NB4 (cell line): Measurements from ENCODE around the gene C9orf43.
"Not testable (repeated sequence)": the region's sequence is repeated elsewhere in the genome, so short reads cannot be mapped to it uniquely, and the experiment has no call there.

ENCODE experiments used
- DNase-seq: peaks from one replicate; pipeline ENCODE4 v3.0.0; 2010; ENCODE audit warnings: low read depth
- H3K4me3 ChIP-seq: one replicate; pipeline ENCODE4 v1.5.1; 2011; ENCODE audit warnings: mild to moderate bottlenecking, low read depth, low read length, moderate library complexity
- CTCF ChIP-seq: IDR thresholded peaks from one replicate; pipeline ENCODE4 v1.5.1; 2012; ENCODE audit warnings: low read depth, low read length
- MAX ChIP-seq: IDR thresholded peaks from 2 replicates; pipeline ENCODE4 v1.6.1; 2011; ENCODE audit warnings: low read depth, low read length
- MYC ChIP-seq: IDR thresholded peaks from 2 replicates; pipeline ENCODE4 v1.6.1; 2011; ENCODE audit warnings: low read depth, low read length
- POLR2A ChIP-seq: IDR thresholded peaks from 2 replicates; pipeline ENCODE4 v1.6.1; 2011; ENCODE audit warnings: mild to moderate bottlenecking; ENCODE audit not compliant: insufficient read length; ENCODE audit errors: extremely low read depth

C9orf43 gene

GRCh38 chr9:113375057-113376023 is 35.2 kb upstream of the C9orf43 start:
- H3K4me3 ChIP-seq, result no peak overlapping the region
- TF ChIP-seq CTCF, result no peak
- TF ChIP-seq MAX, result no peak
- no peak for TF ChIP-seq MYC
- no peak for TF ChIP-seq POLR2A
- DNase-seq, result no peak

GRCh38 chr9:113376634-113377567 is 33.6 kb upstream of the C9orf43 start, which contains the start of gene HDHD3:
HDHD3 (minus strand) TSS chr9:113376986; CDS start chr9:113374354, 2,632 bp downstream.
- peak within 1 kb of the TSS; percentile 69 for H3K4me3 ChIP-seq
- DNase-seq, result peak; percentile 76
- TF ChIP-seq MYC, result no peak
- peak; percentile 52 for TF ChIP-seq POLR2A

GRCh38 chr9:113379094-113379828 is 31.3 kb upstream of the C9orf43 start:
- not testable (repeated sequence) for DNase-seq, H3K4me3 ChIP-seq

GRCh38 chr9:113379829-113380210 is 30.7 kb upstream of the C9orf43 start:
- not testable (repeated sequence) for H3K4me3 ChIP-seq, DNase-seq

- peak; percentile 15 for DNase-seq
- TF ChIP-seq POLR2A (no peak), MAX (no peak), CTCF (no peak), MYC (no peak)
- H3K4me3 ChIP-seq, result no peak overlapping the region
These were observed 29.6 kb upstream of the C9orf43 start for GRCh38 chr9:113380869-113381378.

- not testable (repeated sequence) for H3K4me3 ChIP-seq, DNase-seq
These were observed 29.1 kb upstream of the C9orf43 start for GRCh38 chr9:113381441-113381840.

GRCh38 chr9:113381909-113382411 is 28.6 kb upstream of the C9orf43 start:
- no peak overlapping the region for H3K4me3 ChIP-seq
- TF ChIP-seq MAX (no peak), CTCF (no peak), MYC (no peak), POLR2A (no peak)
- no peak for DNase-seq
